Measurements from ENCODE around the gene ATP13A3. TPM values are rescaled to one million over a fixed set of nuclear protein-coding genes. Genes with fewer than 3 reads are reported as not detected.

The ATP13A3 gene
- polyA plus RNA-seq, 1 donor: 22.6 TPM

- no peak for DNase-seq (ENCODE audit: low read depth)
These were observed 91.6 kb downstream of the ATP13A3 start for GRCh38 chr3:194395212-194395611.

GRCh38 chr3:194392576-194392975, 94.2 kb downstream of the ATP13A3 start:
- DNase-seq (ENCODE audit: low read depth): no peak

- DNase-seq (ENCODE audit: low read depth): no peak
These were observed 96.0 kb downstream of the ATP13A3 start for GRCh38 chr3:194390835-194391234.

GRCh38 chr3:194389269-194389668, 97.5 kb downstream of the ATP13A3 start:
- no peak for DNase-seq (ENCODE audit: low read depth)

- no peak for DNase-seq (ENCODE audit: low read depth)
These were observed 98.8 kb downstream of the ATP13A3 start for GRCh38 chr3:194387926-194388418.

DNA sequence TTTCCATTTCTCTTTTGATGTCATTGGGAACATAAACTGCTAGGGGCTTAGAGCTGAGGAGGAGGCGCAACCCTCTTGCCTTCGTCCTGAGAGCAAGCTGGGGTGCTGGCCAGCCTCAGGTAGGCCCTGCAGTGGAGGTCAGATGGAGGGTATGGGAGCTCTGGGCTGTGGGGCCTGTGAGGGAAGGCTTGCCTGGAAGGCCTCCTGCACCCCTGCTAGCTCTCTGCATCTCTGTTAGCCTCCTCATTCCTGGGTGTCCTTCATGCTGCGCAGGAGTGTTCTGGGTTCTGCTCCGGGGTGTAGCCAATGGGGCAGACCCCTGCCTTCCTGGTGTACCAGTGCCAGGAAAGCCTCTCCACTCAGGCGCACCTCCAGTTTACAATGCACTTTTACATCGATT, 99.5 kb downstream of the ATP13A3 start:
- no peak for DNase-seq (ENCODE audit: low read depth)

DNA sequence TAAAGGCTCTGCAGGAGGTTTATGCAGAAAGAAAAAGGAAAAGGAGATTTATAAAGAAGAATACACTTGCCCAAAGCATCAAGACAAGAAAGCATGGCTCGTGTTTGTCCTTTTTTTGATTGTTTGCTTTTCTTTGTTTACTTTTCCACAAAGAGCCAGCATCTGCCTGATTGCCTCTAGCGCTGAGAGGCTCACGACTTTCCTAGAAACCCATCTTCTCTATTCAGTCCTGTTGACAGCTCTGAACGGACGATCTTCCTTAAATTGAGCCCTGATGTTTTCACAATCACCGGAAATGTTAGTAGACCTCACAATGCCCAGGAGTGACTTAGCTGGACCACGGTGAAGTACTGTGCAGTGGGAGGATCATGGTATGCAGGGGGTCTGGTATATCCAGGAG, 100.2 kb downstream of the ATP13A3 start:
- DNase-seq (ENCODE audit: low read depth): no peak

DNA sequence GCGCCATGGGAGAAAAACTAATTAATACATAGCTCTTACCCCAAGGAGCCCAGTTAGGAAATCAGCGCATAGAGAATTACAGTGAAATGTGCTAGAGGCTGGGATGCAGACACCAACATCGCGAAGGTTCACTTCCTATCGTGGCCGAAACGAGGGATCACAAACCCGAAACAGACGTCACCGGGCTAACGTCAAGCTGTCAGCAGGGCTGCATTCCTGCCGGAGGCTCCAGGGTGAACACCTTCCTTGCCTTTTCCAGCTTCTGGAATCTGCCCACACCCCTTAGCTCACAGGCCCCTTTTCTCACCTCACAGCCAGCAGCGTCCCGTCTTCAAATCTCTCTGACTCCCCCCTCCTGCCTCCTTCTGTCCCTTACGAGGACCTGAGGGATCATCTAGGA, 100.7 kb downstream of the ATP13A3 start:
- DNase-seq (ENCODE audit: low read depth): no peak

- DNase-seq (ENCODE audit: low read depth): no peak
These were observed 102.2 kb downstream of the ATP13A3 start for GRCh38 chr3:194384569-194385001.

DNA sequence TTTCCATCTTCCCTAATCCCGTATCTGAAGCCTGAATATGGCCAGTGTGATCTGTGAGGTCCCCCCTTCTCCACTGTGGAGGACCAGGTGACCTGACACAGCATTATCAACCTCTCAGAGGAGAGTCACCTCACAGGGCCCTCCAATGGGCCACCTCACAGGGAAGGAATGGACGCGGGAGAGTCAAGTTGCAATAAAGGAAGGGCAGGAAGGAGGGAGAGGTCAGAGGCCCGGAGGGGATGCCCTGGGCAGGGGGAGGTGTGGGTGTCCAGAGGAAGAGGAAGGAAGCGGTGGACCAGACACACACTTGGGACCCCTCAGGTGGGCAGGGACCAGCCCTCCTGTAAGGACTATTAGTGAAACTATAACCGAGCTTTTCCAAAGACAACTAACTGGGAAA, 102.6 kb downstream of the ATP13A3 start:
- DNase-seq (ENCODE audit: low read depth): no peak

DNA sequence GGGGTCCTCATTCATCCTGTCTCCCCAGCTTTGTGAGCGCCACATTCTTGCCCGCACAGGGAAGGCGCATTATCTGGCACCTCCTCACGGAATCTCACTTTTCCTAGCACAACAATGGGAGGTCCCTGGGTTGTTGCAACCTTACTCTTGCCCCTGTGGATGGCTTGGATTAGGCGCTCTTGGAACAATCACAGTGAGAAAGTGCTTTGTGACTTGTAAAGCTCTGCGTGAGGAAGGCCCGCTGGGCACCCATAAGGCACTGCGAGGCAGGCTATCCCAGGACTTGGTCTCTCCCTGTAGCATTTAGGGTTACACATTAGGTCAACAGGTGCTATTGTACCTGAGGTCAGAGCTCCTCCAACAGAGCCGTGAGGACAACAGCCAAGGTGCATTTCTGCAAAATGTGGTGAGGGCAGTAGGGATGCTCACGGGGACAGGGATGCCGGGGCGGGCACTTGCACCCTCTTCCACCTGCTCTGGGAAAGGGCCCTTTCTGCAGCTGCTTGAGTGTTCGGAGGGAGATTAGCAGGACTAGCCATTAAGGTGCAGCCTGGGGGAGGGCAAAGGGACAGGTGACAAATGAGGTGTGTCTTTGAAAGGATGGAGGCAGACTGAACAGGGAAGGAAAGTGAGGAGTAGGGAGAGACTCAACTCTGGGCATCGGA, 103.4 kb downstream of the ATP13A3 start:
- no peak for DNase-seq (ENCODE audit: low read depth)

DNA sequence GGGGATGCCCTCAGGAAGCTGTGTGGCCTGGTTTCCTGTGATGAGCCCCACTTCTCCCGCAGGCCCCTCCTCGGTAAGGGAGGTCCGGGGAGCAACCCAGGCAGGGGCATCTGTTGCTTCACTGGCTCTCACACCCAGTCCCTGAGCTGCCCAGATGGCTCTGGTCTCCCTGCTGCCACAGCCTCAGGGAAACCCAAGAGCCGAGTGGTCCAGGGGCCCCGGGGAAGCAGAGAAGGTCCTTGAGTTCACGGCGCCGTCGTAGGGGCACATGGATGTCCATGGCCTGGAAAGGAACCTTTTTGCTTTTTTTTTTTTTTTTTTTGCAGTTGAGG, 103.9 kb downstream of the ATP13A3 start:
- DNase-seq (ENCODE audit: low read depth): no peak

DNA sequence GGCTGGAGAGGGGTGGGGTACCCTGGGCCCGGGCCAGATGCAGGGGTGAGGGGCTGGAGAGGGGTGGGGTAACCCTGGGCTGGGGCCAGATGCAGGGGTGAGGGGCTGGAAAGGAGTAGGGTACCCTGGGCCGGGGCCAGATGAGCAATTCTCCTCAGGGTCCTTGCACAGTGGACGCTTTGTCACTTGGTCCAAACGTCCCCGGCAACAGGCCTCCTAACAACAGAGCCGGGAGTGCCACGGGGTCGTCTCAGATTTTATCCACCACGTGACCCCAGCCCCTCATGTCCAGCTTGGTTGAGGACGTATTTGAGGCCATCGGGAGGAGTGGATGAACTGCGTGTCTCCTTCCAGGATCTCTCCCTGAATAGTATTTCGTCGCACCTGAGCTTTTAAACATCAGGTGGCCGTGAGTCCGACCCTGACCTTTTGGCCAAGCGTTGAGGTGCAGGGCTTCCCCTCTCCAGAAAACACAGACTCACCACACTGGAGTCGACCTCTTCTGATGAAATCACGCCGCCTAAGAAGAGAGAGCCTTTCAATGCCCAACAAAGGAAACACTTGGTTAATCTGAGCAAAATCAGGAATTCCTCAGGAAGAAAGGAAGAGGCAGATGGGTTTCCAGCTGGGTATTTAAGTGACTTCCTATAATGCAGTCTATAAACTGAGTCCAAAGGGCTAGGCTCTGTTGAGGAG, 104.5 kb downstream of the ATP13A3 start:
- no peak for DNase-seq (ENCODE audit: low read depth)

GRCh38 chr3:194381460-194381875, 105.3 kb downstream of the ATP13A3 start:
- no peak for DNase-seq (ENCODE audit: low read depth)

- DNase-seq (ENCODE audit: low read depth): no peak
These were observed 106.5 kb downstream of the ATP13A3 start for GRCh38 chr3:194380326-194380725.

- DNase-seq (ENCODE audit: low read depth): no peak
These were observed 107.2 kb downstream of the ATP13A3 start for GRCh38 chr3:194379651-194380050.

DNA sequence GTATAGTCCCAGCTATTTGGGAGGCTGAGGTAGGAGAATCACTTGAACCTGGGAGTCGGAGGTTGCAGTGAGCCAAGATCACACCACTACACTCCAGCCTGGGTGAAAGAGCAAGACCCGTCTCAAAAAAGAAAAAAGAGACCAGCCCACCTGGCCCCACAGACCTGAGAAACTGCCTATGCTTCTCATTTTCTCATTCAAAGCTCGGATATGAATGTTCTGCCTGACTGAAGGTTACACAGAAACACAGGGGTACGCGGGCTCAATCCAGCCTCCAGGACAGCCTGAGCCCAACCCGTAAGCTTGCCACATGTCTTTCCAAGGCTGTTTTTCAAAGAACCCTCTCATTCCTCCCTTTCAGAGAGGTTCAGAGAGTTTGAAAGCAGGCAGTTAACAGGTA, 107.6 kb downstream of the ATP13A3 start:
- no peak for DNase-seq (ENCODE audit: low read depth)

GRCh38 chr3:194377708-194378107, 109.1 kb downstream of the ATP13A3 start:
- no peak for DNase-seq (ENCODE audit: low read depth)

DNA sequence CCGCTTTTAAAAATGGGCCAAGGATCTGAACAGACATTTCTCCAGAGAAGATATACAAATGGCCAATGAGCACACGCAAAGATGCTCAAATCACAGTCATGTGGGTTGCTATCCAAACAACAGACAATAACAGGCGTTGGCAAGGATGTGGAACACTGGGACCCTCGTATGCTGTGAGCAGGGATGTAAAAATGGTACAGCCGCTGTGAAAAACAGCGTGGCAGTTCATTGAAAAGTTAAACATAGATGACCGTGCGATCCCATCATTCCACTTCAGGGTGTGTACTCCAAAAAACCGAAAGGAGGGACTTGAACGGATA, 110.6 kb downstream of the ATP13A3 start:
- no peak for DNase-seq (ENCODE audit: low read depth)

DNA sequence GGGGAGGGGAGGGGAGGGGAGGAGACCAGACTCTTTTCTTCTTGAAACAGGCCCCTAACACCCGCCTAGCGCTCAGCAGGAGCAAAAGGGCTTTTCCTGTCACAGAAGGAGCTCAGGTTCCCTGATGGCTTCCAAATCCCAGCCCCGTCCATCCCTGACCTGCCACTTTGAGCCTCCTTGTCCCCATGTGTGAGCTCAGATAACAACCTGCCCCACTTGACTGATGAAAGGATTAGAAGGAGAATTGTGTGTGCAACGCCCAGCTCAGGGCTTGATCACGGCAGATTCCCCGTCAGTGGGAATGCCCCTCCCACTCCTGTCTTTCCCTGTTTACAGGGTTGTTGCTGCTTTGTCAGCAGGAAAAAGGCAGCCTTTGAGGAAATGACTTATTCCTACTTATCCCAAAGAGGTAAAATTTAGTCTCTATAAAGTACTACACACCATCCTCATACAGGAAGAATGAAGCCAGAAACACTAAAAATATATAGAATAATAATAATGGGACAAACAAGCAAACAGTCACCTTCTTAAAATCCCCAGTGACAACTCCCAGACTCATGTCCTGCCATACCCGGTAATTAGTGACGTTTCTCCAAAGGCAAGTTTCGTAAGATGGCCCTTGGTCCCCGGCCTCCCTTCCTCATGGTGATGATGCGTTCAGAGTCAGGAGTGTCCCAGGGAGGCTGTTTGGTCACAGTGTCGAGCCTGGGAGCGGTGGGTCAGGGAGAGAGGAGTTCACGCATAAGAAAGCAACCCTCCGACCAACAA, 111.1 kb downstream of the ATP13A3 start:
- DNase-seq (ENCODE audit: low read depth): no peak

GRCh38 chr3:194374935-194375334, 111.9 kb downstream of the ATP13A3 start:
- DNase-seq (ENCODE audit: low read depth): no peak

GRCh38 chr3:194373899-194374298, 112.9 kb downstream of the ATP13A3 start:
- DNase-seq (ENCODE audit: low read depth): no peak

GRCh38 chr3:194373028-194373427, 113.8 kb downstream of the ATP13A3 start:
- no peak for DNase-seq (ENCODE audit: low read depth)
